Stimulated activated CD8-positive, alpha-beta memory T cell treated with anti-CD3 and anti-CD28 coated beads, Interleukin-7, amount 100 ng/mL, for 48 hours (primary cell): ENCODE results near the gene SMARCB1.

Experiments used
- DNase-seq, 2 donors: peaks; one replicate each; pipeline ENCODE4 v3.0.0-alpha.2; 2020; ENCODE audit warnings: low read depth in 1 of 2; ENCODE audit errors: extremely low read depth in 1 of 2

Gene SMARCB1

DNA sequence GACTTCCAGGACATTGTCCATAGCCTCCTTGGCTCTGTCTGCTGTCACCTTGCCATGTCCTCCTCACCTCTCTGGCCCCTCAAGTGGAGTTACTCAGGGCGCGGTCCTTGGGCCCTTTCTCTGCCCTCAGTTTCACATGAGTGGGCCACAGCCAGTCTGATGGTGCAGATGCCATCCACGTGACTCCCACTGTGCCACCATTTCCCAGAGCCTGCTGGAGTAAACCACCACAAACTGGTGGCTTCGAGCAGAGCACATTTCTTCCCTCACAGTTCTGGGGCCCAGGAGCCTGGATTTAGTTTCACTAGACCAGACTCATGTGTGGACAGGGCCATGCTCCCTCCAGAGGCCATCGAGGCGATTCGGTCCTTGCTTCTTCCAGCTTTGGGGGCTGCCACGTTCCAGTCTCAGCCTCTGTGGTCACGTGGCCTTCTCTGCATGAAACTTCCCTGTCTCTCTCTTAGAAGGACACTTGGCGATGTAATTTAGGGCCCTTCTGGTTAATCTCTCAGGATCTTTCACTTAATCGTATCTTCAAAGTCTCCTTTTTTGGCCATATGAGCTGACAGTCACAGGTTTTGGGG, 14.6 kb downstream of the SMARCB1 start:
- no peak for DNase-seq

DNA sequence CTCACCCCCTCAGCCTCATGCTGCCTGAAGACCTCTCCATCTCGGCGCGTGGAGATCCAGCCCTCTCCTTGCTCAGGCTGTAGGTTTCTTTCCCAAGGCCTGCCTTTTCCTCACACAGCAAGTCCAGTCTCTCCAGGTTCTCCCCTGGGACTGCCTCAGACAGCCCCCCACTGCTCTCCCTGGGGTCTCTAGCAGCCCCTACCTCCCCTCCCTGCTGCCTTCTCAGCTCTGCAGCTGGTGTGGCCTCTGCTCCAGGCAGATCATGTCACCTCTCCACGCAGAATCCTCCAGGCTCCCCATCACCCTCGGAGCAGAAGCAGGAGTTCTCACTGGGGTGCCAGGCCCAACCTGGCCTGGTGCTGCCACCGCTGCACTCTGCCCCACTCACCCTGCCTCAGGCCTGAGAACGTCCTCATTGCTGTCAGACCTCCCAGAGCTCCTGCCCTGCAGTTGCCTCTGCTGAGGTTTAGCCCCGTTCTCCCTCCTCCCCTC, 15.2 kb downstream of the SMARCB1 start:
- no peak for DNase-seq

DNA sequence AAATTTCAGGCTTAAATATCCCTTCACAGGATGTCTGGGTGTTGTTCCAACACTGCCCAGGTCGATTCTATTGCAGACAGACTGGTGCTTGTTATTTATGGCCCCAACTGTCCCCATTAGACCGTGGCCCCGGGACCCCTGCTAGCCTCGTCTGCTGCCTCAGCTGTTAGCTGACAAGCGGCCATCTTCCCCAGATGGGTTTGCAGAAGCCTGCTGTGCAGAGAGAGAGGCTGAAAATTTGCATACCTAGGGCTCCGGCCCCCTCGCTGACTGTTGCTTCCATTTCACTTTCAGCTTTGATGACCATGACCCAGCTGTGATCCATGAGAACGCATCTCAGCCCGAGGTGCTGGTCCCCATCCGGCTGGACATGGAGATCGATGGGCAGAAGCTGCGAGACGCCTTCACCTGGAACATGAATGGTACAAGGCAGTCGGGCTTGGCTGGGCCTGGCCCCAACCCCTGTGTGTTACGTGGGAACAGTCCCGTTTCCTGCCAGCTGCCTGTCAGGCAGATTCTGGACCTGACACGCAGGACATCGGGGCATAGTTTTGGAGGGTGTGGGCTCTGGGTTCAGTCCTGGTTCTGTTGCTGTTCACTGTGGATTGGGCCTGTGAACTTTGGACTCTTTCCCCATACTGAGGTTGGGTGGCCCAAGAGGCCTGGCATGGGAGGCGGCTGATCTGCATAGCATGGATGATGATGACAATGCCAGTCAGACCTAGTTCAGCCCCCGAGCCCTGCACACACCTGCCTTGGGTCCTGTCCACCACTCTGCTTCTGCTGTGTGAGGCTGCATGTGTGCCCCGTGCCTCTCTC, 16.4 kb downstream of the SMARCB1 start:
- DNase-seq: no peak

DNA sequence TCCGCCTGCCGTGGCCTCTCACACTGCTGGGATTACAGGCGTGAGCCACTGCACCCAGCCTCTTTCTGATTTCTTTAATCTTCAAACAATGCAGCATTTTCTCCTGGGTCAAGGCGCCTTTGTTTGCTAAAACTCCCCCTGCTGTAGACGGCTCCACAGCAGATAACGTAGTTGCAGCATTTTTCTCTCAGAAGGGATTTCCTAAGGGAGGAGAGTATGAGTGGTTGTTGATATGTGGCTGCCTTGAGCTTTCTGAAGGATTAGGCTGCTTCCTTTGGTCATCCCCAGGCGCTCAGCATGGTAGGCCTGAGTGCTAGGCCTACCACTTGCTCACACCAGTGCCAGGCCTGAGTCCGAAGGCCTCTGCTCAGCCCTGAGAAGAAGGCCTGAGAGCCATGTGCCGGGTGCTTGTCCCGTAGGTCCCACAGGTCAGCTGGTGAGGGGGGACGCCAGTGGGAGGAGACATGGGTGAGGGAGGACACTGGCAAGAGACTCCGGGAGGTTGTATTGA, 18.1 kb downstream of the SMARCB1 start:
- no peak for DNase-seq

DNA sequence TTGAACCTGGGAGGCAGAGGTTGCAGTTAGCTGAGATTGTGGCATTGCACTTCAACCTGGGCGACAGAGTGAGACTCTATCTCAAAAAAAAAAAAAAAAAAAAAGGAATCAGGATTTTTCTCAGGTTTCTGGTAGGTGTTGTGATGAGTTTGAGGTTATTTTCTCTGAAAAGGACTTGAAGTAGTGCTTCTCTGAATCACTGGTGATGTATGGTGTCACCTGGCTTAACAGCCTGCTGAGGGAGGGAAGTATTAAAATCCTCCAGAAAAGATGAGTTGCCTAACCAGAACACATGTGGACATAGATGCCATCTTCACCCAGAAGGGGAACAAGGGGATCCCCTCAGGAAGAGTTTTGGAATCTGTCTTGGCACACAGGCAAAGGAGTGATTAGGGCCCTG, 20.1 kb downstream of the SMARCB1 start:
- DNase-seq: no peak

DNA sequence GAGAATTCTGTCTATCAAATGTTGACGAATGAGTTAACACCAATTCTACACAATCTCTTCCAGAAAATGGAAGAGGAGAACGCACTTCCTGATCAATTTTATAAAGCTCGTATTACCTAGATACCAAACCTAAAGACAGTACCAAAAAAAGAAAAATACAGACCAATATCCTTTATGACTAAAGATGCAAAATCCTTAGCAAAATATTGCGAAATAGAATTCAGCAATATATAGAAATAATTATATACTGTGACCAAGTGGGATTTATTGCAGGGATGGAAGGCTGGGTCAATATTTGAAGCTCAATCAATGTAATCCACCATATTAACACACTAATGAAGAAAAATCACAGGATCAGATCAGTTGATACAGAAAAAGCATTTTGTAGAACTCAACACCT, 25.6 kb downstream of the SMARCB1 start:
- DNase-seq: no peak

DNA sequence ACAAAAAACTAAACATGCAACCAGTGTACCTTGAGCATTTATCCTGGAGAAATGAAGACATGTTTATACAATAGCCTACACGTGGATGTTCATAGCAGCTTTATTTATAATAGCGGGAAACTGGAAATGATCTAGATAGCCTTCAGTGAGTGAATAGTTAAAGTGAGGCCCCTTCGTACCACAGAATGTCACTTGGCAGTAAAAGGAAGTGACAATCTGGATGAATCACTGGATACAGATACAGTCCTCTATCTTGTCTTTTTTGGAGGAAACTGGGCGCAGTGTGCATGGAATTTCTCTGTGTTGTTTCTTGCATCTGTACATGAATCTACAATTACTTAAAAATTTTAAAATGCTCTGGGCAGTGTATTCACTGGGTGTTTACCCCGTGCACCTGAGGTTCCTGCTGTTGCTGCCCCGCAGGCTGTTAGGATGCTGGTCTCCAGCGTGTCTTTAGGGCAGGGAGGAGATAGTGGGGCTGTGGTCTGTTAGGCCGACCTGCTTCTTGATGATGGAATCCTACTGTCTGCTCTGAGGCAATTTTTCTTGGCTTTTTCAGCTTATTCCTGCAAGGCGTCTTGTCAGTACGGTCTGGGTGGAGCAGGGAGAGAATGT, 28.9 kb downstream of the SMARCB1 start:
- DNase-seq: no peak

DNA sequence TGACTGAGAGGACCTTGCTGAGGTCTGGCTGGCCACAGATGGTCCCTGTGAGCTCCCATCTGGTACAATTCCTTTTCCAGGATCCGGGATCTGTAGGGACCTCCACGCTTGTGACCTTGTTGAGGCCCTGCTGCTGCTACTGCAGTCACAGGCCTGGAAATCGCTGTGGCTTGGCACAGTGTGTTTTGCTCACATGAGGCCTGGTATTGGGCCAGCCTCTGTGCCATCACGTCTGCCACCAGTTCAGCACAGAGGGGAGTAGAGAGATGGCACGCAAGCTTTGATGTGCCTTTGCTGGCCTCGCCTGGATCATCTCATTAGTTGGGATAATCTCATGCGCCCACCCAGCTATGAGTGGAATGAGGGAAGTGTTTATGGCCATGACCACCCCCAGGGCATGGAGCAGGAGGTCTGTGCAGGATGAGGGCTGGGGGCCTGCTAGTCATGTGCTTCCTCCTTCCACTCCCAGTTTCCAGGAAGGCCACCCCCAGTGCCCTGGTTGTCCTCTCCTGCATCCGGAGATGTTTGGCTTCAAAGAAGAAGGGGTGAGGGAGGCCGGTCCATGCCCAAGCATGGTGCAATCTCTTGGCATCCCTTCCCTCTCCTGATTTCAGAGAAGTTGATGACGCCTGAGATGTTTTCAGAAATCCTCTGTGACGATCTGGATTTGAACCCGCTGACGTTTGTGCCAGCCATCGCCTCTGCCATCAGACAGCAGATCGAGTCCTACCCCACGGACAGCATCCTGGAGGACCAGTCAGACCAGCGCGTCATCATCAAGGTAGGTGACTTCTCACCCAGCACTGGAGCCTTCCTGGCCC, 29.6 kb downstream of the SMARCB1 start:
- DNase-seq: no peak

DNA sequence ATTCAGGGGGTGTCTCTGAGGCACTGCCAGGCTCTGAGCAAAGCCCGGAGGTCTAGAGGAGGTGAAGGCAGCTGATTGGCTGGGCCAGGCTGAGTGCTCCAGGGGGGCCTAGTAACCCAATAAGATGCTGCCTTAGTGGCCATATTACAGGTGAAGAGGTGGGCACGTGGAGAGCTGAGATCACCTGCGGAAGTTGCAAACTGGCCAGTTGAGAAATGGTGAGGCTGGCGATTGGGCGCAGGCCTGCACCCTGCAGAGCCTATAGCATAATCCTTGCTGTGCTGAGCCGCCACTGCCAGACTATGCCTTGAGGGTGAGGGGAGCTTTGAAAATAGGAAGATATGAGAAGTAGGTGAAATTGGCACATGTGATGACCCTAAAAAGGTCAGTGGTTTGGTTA, 30.4 kb downstream of the SMARCB1 start:
- DNase-seq: no peak

DNA sequence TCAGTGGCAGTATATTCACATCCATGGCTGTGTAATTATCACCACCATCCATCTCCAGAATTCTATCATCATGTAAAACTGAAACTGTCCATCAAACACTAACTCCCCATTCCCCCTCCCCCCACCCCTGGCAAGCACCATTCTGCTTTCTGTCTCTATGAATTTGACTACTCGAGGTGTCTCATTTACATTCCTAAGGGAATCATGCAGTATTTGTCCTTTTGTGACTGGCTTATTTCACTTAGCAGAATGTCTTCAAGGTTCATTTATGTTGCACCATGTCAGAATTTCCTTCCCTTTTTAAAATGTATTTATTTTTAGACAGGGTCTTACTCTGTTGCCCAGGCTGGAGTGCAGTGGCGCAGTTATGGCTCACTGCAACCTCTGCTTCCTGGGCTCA, 31.8 kb downstream of the SMARCB1 start:
- DNase-seq: no peak

DNA sequence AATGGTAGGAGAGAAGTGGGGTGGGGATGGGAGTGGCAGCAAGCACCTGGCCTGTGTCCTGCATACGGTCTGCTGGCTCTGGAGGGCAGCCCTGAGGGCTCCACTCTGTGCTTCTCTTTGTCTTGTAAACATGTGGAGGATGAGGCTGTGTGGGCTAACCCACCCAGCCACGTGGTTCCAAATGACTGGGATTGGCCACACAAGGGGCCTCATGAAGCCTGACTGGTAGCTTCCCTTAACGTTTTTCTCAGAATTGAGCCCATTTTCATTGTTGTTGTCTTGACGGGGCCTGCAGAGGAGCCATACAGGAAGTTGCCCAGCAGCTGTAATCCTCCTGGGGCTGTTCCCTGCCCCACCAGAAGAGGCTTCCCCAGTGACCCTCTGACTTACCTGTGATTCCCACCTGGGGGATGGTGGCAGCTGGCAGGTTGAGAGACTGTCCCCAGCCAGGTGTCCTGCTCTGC, 34.0 kb downstream of the SMARCB1 start:
- DNase-seq: no peak

DNA sequence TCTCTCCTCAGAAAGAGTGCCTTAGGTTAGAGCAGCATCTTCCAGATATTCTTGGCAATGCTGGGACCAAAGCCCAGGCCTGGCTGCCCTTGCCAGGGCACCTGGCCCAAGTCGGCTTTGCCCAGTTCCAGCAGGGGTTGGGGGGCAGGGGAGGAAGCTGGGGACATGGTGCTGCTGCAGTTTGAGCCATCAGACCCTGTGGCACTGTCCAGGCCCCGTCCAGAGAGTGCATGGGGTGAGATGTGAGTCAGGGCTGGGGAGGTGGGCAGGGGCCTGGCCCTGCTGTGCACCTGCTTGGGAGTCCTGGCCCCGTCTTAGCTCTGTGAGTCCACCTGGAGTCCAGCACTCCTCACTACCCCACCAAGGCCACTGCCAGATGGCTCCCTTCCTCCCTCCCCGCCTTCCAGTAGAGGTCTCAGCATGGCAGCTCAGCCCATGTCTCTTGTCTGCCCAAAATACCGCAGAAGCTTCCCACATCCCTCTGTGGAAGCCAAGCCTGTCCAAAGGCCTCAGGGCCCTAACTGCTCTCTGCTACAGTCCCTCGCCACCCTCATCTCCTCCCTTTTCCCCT, 35.4 kb downstream of the SMARCB1 start:
- no peak for DNase-seq

DNA sequence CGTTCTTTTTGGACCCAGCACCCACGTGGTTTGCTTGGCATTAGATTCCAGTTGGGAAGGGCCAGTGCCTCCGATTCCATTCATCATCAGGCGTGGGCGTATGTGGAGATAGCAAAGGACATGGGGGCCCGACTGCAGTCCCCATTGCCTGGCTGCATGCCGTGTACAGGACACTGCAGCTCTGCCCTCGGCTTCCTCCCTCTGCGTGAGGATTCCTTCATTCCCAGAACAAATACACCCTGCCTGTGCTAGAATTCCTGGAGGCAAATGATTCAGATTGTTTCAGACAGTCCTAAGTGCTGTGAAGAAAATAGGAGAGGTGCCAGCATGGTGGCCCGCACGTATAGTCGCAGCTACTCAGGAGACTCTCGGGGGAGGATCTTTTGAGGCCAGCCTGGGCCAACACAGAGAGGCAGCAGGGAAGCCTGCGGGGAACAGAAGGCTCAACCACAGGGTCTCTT, 36.6 kb downstream of the SMARCB1 start:
- DNase-seq: no peak

DNA sequence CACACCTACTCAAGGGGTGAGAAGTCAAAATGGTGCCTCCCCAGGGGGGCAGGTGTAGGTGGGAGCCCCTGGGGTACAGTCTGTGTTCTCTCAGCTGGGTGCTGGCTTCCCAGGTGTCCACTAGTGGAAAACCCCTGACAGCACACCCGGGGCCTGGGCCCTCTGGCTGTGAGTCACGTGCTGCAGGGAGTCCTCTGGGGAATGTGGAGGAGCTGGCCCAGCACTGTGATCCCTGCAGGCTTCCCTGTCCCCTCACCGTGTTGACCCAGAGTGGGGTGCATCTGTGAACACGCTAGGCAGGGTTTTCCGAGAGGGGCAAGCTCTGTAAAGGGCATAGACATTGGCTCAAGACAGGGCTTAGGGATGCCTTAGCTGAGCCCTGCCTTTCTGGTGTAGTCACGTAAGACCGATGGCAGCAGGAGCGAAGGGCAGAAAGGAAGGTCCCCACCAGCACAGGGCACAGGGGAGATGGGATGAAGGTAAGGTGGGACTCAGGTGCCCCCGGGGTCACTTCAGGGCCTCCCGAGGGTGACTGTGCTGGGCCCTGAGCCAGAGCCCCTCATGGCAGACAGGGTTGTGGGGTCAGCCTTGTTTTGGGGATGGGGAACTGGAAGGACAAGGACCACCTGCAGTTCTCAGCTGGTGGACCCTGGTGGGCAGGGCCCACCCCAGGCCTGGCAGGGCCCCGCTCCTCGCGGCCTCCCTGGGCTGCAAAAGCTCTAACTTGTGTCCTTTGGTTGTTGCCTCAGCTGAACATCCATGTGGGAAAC, 37.9 kb downstream of the SMARCB1 start:
- DNase-seq: no peak

DNA sequence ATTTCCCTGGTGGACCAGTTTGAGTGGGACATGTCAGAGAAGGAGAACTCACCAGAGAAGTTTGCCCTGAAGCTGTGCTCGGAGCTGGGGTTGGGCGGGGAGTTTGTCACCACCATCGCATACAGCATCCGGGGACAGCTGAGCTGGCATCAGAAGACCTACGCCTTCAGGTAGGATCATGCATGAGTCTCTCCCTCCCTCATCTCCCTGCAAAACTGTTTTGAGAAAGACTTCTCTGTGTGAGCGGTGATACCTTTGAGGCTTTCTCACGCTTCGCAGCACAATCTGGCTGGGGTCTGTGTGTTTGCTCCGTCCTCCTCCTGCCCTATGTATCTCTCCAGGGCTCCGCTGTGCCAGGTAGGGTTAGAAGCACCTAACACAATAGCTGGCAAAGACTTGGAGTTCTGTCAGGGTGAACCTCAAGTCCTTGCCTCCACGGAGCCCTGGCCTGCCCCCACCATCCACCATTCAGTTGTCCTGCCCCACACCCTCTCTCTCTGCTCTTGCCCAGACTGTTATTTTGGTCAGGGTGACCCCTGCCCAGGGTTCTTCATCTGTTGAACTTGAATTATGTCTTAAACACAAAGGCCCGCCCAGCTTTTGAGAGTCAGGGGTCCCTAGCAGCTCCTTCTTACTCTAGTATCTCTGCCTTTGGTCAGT, 38.6 kb downstream of the SMARCB1 start:
- DNase-seq: no peak

DNA sequence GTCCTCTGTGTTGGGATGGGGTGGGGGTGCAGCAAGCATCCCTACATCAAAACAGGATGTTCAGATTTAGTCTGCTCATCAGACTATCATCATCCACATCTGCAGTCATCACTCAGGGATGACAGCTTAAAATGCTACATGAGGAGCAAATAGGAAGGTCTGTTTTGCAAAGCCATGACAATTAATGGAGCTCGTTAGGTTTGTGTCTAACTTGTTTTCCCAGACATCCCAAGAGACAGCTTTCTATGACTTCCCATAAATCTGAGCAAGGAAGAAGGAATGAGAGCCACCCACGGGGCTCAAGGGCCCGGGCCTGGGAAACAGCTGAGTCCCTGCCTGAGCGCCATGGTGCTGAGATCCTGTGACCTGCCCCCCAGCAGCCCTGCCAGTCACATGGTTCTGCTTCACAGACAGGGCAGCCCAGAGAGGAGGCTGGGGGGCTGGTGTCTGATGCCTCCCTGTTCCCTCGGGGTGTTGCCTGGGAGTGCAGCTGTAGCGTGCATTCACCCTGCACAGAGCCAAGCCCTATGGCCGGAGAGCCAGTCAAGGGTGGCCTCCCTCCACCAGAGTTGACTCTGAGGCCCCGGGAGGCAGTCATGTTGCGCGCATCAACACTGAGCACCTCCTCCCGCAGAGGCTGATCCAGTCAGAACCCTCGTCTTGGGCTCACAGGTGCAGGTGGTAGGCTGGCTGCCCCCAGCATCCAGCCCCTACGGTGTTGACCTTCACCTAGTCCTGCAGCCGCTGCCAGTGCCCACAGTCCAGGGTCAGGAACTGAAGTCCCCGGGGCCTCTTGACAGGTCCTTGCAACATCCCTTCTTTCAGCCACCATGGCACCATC, 40.0 kb downstream of the SMARCB1 start:
- no peak for DNase-seq

DNA sequence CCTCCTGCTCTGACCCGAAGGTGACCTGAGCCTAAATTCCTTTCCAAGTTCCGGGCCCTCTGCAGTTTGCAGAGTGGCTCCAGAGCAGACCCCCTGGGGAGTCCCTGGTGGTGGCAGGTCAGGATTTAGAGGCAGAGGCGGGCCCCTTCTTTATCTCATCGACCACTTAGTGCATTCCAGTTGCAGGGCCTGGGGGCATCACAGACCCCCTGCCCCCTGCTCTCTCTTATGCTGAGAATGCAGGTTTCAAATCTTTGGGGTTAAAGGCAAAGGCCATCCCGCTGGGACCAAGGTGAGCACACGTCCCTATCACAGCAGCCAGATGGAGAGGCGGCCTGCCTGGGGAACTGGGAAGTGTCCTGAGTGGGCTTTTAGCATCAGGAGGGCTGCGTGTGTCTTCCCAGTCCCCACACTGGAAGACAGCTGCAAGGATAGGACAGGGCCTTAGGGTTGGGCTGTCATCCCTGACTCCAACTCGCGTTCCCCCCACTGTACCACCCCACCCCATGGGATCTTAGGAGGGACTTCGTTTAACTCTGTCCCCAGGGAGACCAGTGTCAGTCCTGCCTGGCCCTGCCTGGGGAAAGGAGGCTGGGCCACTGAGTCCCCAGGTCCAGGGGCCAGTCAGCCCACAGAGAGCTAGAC, 40.7 kb downstream of the SMARCB1 start:
- no peak for DNase-seq
